Osteocyte (in vitro differentiated cells): Measurements from ENCODE around the gene TMUB2. TPM values are rescaled to one million over a fixed set of nuclear protein-coding genes. Genes with fewer than 3 reads are reported as not detected.

Source experiments
- DNase-seq: peaks from one replicate; pipeline ENCODE4 v3.0.0; 2021; ENCODE audit warnings: mixed read lengths; ENCODE audit not compliant: unreplicated experiment; ENCODE audit errors: extremely low spot score
- H3K27ac Mint-ChIP-seq: one replicate; pipeline ENCODE4 v1.8.0; 2021; ENCODE audit warnings: mild to moderate bottlenecking, mixed read lengths; ENCODE audit not compliant: unreplicated experiment
- H3K27me3 Mint-ChIP-seq: one replicate; pipeline ENCODE4 v1.8.0; 2021; ENCODE audit warnings: mixed read lengths; ENCODE audit not compliant: unreplicated experiment
- H3K36me3 Mint-ChIP-seq: one replicate; pipeline ENCODE4 v1.8.0; 2021; ENCODE audit warnings: mixed read lengths; ENCODE audit not compliant: unreplicated experiment
- H3K4me1 Mint-ChIP-seq: one replicate; pipeline ENCODE4 v1.8.0; 2021; ENCODE audit warnings: mixed read lengths; ENCODE audit not compliant: unreplicated experiment
- H3K4me3 Mint-ChIP-seq: one replicate; pipeline ENCODE4 v1.8.0; 2021; ENCODE audit warnings: mild to moderate bottlenecking, moderate library complexity, mixed read lengths; ENCODE audit not compliant: unreplicated experiment
- H3K9me3 Mint-ChIP-seq: one replicate; pipeline ENCODE4 v1.8.0; 2021; ENCODE audit warnings: mixed read lengths; ENCODE audit not compliant: unreplicated experiment
- CTCF ChIP-seq: fragments of 200-600 bp; sonication (generic); IDR thresholded peaks from 2 replicates; pipeline ENCODE4 v1.5.0; 2021; ENCODE audit warnings: antibody characterized with exemption, mild to moderate bottlenecking, moderate library complexity
- total RNA-seq: library from RNA; stranded (reverse); gene quantifications from 2 replicates; pipeline ENCODE4 v1.2.1, GENCODE V29; 2021

Gene TMUB2
- total RNA-seq, 1 donor from 2014 or later: 39.3 TPM

- peaks cover 17% of the 10 kb centered on the region for H3K36me3 Mint-ChIP-seq
Measured at GRCh38 chr17:44207743-44208142, 21.0 kb downstream of the TMUB2 start.

GRCh38 chr17:44209786-44210341, 23.1 kb downstream of the TMUB2 start:
- no peak for DNase-seq
- Mint-ChIP-seq H3K4me1 (no peaks in the 10 kb centered on the region), H3K9me3 (no peaks in the 10 kb centered on the region), H3K4me3 (no peak overlapping the region), H3K27me3 (no peaks in the 10 kb centered on the region), H3K27ac (peak overlapping the region; percentile 12), H3K36me3 (peaks cover 33% of the 10 kb centered on the region)
- TF ChIP-seq CTCF: no peak

More at GRCh38 chr17:44207743-44208142, 21.0 kb downstream of the TMUB2 start:
- Mint-ChIP-seq H3K27ac (no peak overlapping the region), H3K9me3 (no peaks in the 10 kb centered on the region), H3K4me3 (no peak overlapping the region), H3K27me3 (no peaks in the 10 kb centered on the region), H3K4me1 (peaks cover 6% of the 10 kb centered on the region)
- TF ChIP-seq CTCF: no peak
- no peak for DNase-seq

- H3K9me3 Mint-ChIP-seq: no peaks in the 10 kb centered on the region
- H3K27ac Mint-ChIP-seq: peak overlapping the region; percentile 12
- H3K4me1 Mint-ChIP-seq: no peaks in the 10 kb centered on the region
- peak; percentile 86 for TF ChIP-seq CTCF
- no peak overlapping the region for H3K4me3 Mint-ChIP-seq
- no peaks in the 10 kb centered on the region for H3K27me3 Mint-ChIP-seq
- H3K36me3 Mint-ChIP-seq: peaks cover 38% of the 10 kb centered on the region
- DNase-seq: peak; percentile 93
Measured at GRCh38 chr17:44210342-44211192, 23.8 kb downstream of the TMUB2 start.

GRCh38 chr17:44211281-44212265, 24.8 kb downstream of the TMUB2 start:
- no peak overlapping the region for H3K27ac Mint-ChIP-seq
- no peak for TF ChIP-seq CTCF
- H3K36me3 Mint-ChIP-seq: peaks cover 45% of the 10 kb centered on the region
- no peak for DNase-seq
- no peak overlapping the region for H3K4me3 Mint-ChIP-seq
- H3K4me1 Mint-ChIP-seq: peaks cover under 1% of the 10 kb centered on the region
- no peaks in the 10 kb centered on the region for H3K9me3 Mint-ChIP-seq
- no peaks in the 10 kb centered on the region for H3K27me3 Mint-ChIP-seq
